Upper lobe of right lung (tissue), 1 donor: ENCODE data around the gene BPIFA3. TPM values are rescaled to one million over a fixed set of nuclear protein-coding genes. Genes with fewer than 3 reads are reported as not detected.

ENCODE experiments used
- ATAC-seq: fragments of 200-7000 bp; cut with Tn5 transposase; one replicate; pipeline ENCODE4 v1.9.1; 2020; ENCODE audit warnings: mild to moderate bottlenecking, moderate library complexity
- DNase-seq: peaks from one replicate; pipeline ENCODE4 v3.0.0-alpha.2; 2020
- H3K27ac ChIP-seq: fragments of 200-600 bp; one replicate; pipeline ENCODE4 v1.8.0; 2022
- H3K27me3 ChIP-seq: fragments of 200-600 bp; one replicate; pipeline ENCODE4 v1.8.0; 2022; ENCODE audit warnings: mild to moderate bottlenecking
- H3K36me3 ChIP-seq: fragments of 200-600 bp; one replicate; pipeline ENCODE4 v1.8.0; 2022
- H3K4me1 ChIP-seq: fragments of 200-600 bp; one replicate; pipeline ENCODE4 v1.8.0; 2022
- H3K4me3 ChIP-seq: fragments of 200-600 bp; one replicate; pipeline ENCODE4 v1.8.0; 2022; ENCODE audit warnings: mild to moderate bottlenecking
- H3K9me3 ChIP-seq: fragments of 200-600 bp; one replicate; pipeline ENCODE4 v1.8.0; 2022
- CTCF ChIP-seq: fragments of 200-600 bp; IDR thresholded peaks from one replicate; pipeline ENCODE4 v1.8.0; 2022; ENCODE audit warnings: antibody characterized with exemption
- intact Hi-C: fragments of 100-400 bp; cut with DNase I; formaldehyde crosslinking; loops from one replicate; pipeline ENCODE4 v1.11.0; 2022
- total RNA-seq: library from RNA; stranded (reverse); fragmentation: NEBNext Ultra II Directional; extraction: Animal tissue kit (Norgen Biotek cat#: 25700); gene quantifications from one replicate; pipeline ENCODE4 v1.2.1, GENCODE V29; 2021
- donor health status: DM: no; HTN: yes; CAD: no; lungs with severe emphysema.

Gene BPIFA3
- total RNA-seq, 1 donor from 2014 or later, result not detected

GRCh38 chr20:33235696-33236095 lies 18.5 kb downstream of the BPIFA3 start, which contains the start of gene BPIFA1:
Gene BPIFA1 (plus strand): TSS chr20:33235996. CDS start chr20:33237712, 1,716 bp downstream.
- intact Hi-C loops, result no loop called here
- H3K36me3 ChIP-seq, result no peaks in the 10 kb centered on the region
- TF ChIP-seq CTCF, result no peak
- no peak within 1 kb of the TSS for H3K27ac ChIP-seq
- no peaks in the 10 kb centered on the region for H3K4me1 ChIP-seq
- no peaks in the 10 kb centered on the region for H3K9me3 ChIP-seq
- no peak for DNase-seq
- no peak for ATAC-seq
- H3K4me3 ChIP-seq, result no peak within 1 kb of the TSS
- no peaks in the 10 kb centered on the region for H3K27me3 ChIP-seq

GRCh38 chr20:33236351-33236750 lies 19.2 kb downstream of the BPIFA3 start:
- no peaks in the 10 kb centered on the region for H3K4me1 ChIP-seq
- H3K36me3 ChIP-seq, result no peaks in the 10 kb centered on the region
- intact Hi-C loops, result no loop called here
- no peak overlapping the region for H3K27ac ChIP-seq
- ATAC-seq (no peak), DNase-seq (no peak)
- TF ChIP-seq CTCF, result no peak
- no peaks in the 10 kb centered on the region for H3K9me3 ChIP-seq
- no peaks in the 10 kb centered on the region for H3K27me3 ChIP-seq
- no peak overlapping the region for H3K4me3 ChIP-seq

GRCh38 chr20:33237989-33238388 lies 20.8 kb downstream of the BPIFA3 start:
- no peaks in the 10 kb centered on the region for H3K4me1 ChIP-seq
- TF ChIP-seq CTCF, result no peak
- no peak overlapping the region for H3K4me3 ChIP-seq
- intact Hi-C loops, result no loop called here
- DNase-seq, result no peak
- no peak overlapping the region for H3K27ac ChIP-seq
- ATAC-seq, result no peak
- no peaks in the 10 kb centered on the region for H3K9me3 ChIP-seq
- H3K27me3 ChIP-seq, result no peaks in the 10 kb centered on the region
- H3K36me3 ChIP-seq, result no peaks in the 10 kb centered on the region

- intact Hi-C loops, result no loop called here
- no peaks in the 10 kb centered on the region for H3K4me1 ChIP-seq
- no peaks in the 10 kb centered on the region for H3K36me3 ChIP-seq
- H3K27ac ChIP-seq, result no peak overlapping the region
- no peak for ATAC-seq
- H3K9me3 ChIP-seq, result no peaks in the 10 kb centered on the region
- TF ChIP-seq CTCF, result no peak
- no peaks in the 10 kb centered on the region for H3K27me3 ChIP-seq
- no peak overlapping the region for H3K4me3 ChIP-seq
- no peak for DNase-seq
Observed at GRCh38 chr20:33239418-33239817, 22.3 kb downstream of the BPIFA3 start.

- peak; percentile 6 for ATAC-seq
- intact Hi-C loops, result no loop called here
Observed at GRCh38 chr20:33239979-33240736, 23.0 kb downstream of the BPIFA3 start.

More at GRCh38 chr20:33239979-33240736, 23.0 kb downstream of the BPIFA3 start:
- TF ChIP-seq CTCF, result no peak
- no peak overlapping the region for H3K4me3 ChIP-seq
- no peak for DNase-seq
- no peaks in the 10 kb centered on the region for H3K27me3 ChIP-seq
- no peaks in the 10 kb centered on the region for H3K36me3 ChIP-seq
- H3K9me3 ChIP-seq, result no peaks in the 10 kb centered on the region
- H3K27ac ChIP-seq, result no peak overlapping the region
- H3K4me1 ChIP-seq, result no peaks in the 10 kb centered on the region
